Suprapubic skin (tissue), 4 donors: ENCODE measurements around the gene SPINK13.
"Not testable (repeated sequence)": the region's sequence is repeated elsewhere in the genome, so short reads cannot be mapped to it uniquely, and the experiment has no call there.

Source experiments
- CTCF ChIP-seq, 2 donors: fragments of 200-600 bp in 1 of 2; fragments of 450-650 bp in 1 of 2; sonication (generic) in 1 of 2; IDR thresholded peaks; one replicate each; pipeline ENCODE4 v1.5.1; 2016 to 2019; ENCODE audit warnings: antibody characterized with exemption in 2 of 2, mild to moderate bottlenecking in 1 of 2, moderate library complexity in 1 of 2
- EP300 ChIP-seq: sonication (generic); formaldehyde crosslinking; IDR thresholded peaks from one replicate; pipeline ENCODE4 v1.6.1; 2017; ENCODE audit warnings: antibody characterized with exemption
- POLR2AphosphoS5 ChIP-seq, 3 donors: sonication (generic); formaldehyde crosslinking; IDR thresholded peaks; one replicate each; pipeline ENCODE4 v1.6.1; 2017; ENCODE audit warnings: antibody characterized with exemption in 3 of 3

- TF ChIP-seq CTCF (IDR thresholded peaks at IDR 0.05); POLR2AphosphoS5 (IDR thresholded peaks at IDR 0.05); EP300: not testable (repeated sequence)
Observed at GRCh38 chr5:148281336-148281735, 12.7 kb downstream of the SPINK13 start.
